Activated T-helper 9 cell treated with anti-CD3 and anti-CD28 coated beads, Interleukin-2, amount 50 U/mL, for 16 hours (primary cell): ENCODE data around the gene OR2T27.
"Not testable (repeated sequence)": the region's sequence is repeated elsewhere in the genome, so short reads cannot be mapped to it uniquely, and the experiment has no call there.

Experiments used
- DNase-seq: peaks from one replicate; pipeline ENCODE4 v3.0.0-alpha.2; 2020; ENCODE audit warnings: low read depth

OR2T27 gene

GRCh38 chr1:248640906-248641305 is 14.4 kb downstream of the OR2T27 start:
- not testable (repeated sequence) for DNase-seq

- not testable (repeated sequence) for DNase-seq
These were observed 15.7 kb downstream of the OR2T27 start for GRCh38 chr1:248639652-248640051.

- not testable (repeated sequence) for DNase-seq
These were observed 18.7 kb downstream of the OR2T27 start for GRCh38 chr1:248636612-248637011.

GRCh38 chr1:248634991-248635390 is 20.3 kb downstream of the OR2T27 start, which contains the start of gene OR2T11:
OR2T11 (minus strand) TSS chr1:248635091; CDS start chr1:248627128, 7,963 bp downstream.
- DNase-seq = not testable (repeated sequence)

GRCh38 chr1:248631354-248632008 is 23.8 kb downstream of the OR2T27 start:
- no peak for DNase-seq

- no peak for DNase-seq
These were observed 24.8 kb downstream of the OR2T27 start for GRCh38 chr1:248630551-248630950.

GRCh38 chr1:248627971-248628844 is 27.1 kb downstream of the OR2T27 start:
- DNase-seq = no peak

- no peak for DNase-seq
These were observed 29.4 kb downstream of the OR2T27 start for GRCh38 chr1:248625971-248626370.

- no peak for DNase-seq
These were observed 30.2 kb downstream of the OR2T27 start for GRCh38 chr1:248625166-248625565.

GRCh38 chr1:248622570-248623001 is 32.7 kb downstream of the OR2T27 start:
- DNase-seq = no peak

GRCh38 chr1:248621770-248622169 is 33.6 kb downstream of the OR2T27 start:
- DNase-seq = no peak

GRCh38 chr1:248618878-248619277 is 36.5 kb downstream of the OR2T27 start:
- peak; percentile 13 for DNase-seq

GRCh38 chr1:248618119-248618518 is 37.2 kb downstream of the OR2T27 start:
- no peak for DNase-seq

- no peak for DNase-seq
These were observed 41.6 kb downstream of the OR2T27 start for GRCh38 chr1:248613742-248614141.

GRCh38 chr1:248611883-248612414 is 43.4 kb downstream of the OR2T27 start:
- DNase-seq = no peak

GRCh38 chr1:248610301-248610700 is 45.0 kb downstream of the OR2T27 start:
- no peak for DNase-seq
